GM12874 (cell line): ENCODE data around the gene BCAS2.

Source experiments
- CTCF ChIP-seq: IDR thresholded peaks from 2 replicates; pipeline ENCODE4 v1.5.1; 2011; ENCODE audit warnings: low read depth, mild to moderate bottlenecking, control low read depth, low read length, moderate library complexity; ENCODE audit not compliant: insufficient read depth

BCAS2 gene

GRCh38 chr1:114558544-114558943 is 22.9 kb downstream of the BCAS2 start:
- 0 out of 2 replicates have a peak, but pooled peaks have one; percentile 18 for TF ChIP-seq CTCF

GRCh38 chr1:114554577-114554976 is 26.8 kb downstream of the BCAS2 start:
- no peak for TF ChIP-seq CTCF

GRCh38 chr1:114552106-114552639 is 29.2 kb downstream of the BCAS2 start:
- TF ChIP-seq CTCF = no peak

- no peak for TF ChIP-seq CTCF
These were observed 30.0 kb downstream of the BCAS2 start for GRCh38 chr1:114551400-114551799.

- no peak for TF ChIP-seq CTCF
These were observed 31.1 kb downstream of the BCAS2 start for GRCh38 chr1:114550336-114550735.

GRCh38 chr1:114549137-114549536 is 32.3 kb downstream of the BCAS2 start:
- no peak for TF ChIP-seq CTCF

- TF ChIP-seq CTCF = no peak
These were observed 34.3 kb downstream of the BCAS2 start for GRCh38 chr1:114547076-114547475.
